Activated CD4-positive, CD25-positive, alpha-beta regulatory T cell (primary cell): ENCODE results near the gene IPP.
"Not testable (repeated sequence)": the region's sequence is repeated elsewhere in the genome, so short reads cannot be mapped to it uniquely, and the experiment has no call there.

Experiments
- DNase-seq, 4 experiments: peaks; one replicate each; lab custom pipeline; 2025; lab: John Stamatoyannopoulos, UW

IPP gene

GRCh38 chr1:45750298-45751038, at the start of gene IPP:
IPP (minus strand) TSS chr1:45750653; CDS start chr1:45746411, 4,242 bp downstream.
- DNase-seq, result peak; percentile 84 to 89 (median 86)

- no peak for DNase-seq
Measured at GRCh38 chr1:45796946-45797345, 46.5 kb upstream of the IPP start.

DNA sequence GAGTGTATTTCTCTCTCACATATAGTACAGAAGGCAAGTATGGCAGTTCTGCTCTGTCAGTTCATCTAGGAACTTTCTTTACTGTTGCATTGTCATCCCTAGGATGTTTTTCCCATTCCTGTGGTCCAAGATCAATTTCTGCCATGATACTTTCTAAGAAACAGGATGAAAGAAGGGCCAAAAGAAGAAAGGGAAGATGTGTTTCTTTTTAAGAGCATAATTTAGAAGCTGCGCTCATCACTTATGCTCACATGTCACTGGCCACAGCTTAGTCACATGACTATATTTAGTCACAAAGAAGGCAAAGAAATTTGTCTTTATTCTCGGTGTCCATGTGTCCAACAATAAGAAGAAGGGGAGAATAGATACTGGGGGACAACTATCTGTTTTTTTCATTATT, 45.9 kb upstream of the IPP start:
- DNase-seq, result no peak

DNA sequence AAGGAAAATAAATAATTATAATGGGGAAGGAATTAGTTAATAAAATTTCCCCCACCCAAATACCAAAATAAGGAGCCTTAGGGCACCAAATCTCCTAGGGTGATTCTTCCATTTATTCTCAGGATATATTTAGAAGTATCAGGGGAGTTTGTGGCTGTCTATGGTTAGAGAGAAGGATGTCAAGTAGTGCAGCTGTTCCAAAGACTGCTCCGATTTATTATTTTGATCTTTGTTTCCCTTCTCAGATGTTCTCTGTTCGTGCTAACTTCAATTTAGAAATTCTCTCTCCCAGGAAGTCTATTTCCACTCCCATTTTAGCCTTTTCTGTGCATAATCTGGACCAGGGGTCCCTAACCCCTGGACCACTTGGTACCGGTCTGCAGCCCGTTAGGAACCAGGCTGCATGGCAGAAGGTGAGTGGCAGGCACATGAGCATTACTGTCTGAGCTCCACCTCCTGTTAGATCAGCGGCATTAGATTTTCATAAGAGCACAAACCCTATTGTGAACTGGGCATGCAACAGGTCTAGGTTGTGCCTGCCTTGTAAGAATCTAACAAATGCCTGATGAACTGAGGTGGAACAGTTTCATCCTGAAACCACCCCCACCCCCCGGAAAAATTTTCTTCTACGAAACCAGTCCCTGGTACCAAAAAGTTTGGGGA, 43.6 kb upstream of the IPP start:
- no peak for DNase-seq

DNA sequence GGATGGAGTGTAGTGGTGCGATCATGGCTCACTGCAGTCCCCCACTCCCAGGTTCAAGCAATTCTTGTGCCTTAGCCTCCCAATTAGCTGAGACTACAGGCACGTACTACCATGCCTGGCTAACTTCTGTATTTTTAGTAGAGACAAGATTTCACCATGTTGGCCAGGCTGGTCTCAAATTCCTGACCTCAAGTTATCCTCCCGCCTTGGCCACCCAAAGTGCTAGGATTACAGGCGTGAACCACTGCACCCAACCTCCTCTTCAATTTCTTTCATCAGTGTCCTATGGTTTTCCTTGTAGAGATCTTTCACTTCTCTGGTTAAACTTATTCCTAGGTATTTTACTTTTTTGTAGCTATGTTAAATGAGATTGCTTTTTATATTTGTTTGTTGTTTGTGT, 42.3 kb upstream of the IPP start:
- no peak for DNase-seq

GRCh38 chr1:45789601-45790000, 39.1 kb upstream of the IPP start:
- DNase-seq, result no peak

GRCh38 chr1:45787905-45788304, 37.5 kb upstream of the IPP start:
- DNase-seq, result no peak

DNA sequence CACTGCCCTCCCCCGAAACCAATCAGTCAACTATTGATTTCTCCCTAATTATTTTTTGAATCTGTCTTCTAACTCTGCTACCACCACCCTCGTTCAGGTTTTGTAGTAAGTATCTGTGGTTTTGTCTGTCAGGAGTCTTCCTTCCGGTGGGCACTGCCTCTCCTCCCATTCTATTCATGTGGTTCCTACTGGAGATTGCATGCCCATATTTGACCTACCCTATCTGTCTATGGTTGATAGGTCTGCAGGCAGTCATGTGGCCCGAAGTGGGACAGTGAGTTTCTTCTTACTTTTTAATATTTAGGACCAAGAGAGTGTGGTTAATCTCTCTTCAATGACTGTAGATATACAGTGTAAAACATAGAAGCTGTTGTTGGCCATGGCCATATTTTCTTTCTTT, 35.1 kb upstream of the IPP start:
- DNase-seq, result no peak

GRCh38 chr1:45775794-45776193, 25.3 kb upstream of the IPP start:
- DNase-seq, result no peak

GRCh38 chr1:45772971-45773370, 22.5 kb upstream of the IPP start:
- no peak for DNase-seq

GRCh38 chr1:45769261-45769932, 18.9 kb upstream of the IPP start:
- DNase-seq, result no peak

DNA sequence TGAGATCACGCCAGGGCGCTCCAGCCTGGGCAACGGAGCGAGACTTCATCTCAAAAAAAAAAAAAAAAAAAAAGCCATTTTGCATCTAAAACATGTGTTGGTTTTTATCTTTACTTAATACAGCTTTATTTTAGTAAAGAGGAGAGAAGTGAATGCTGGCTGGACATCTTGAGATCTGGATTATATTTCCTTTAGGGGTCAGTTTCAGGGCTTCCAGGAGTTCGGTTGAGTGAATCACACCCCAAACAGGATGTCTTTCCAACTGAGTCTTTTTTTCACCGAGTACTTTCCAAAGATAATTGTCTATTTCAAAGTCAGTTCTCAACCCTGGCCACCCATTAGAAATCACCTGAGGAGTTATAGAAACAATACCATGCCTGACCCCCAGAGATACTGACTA, 16.6 kb upstream of the IPP start:
- DNase-seq, result no peak

GRCh38 chr1:45765999-45766792, 15.7 kb upstream of the IPP start:
- no peak for DNase-seq

DNA sequence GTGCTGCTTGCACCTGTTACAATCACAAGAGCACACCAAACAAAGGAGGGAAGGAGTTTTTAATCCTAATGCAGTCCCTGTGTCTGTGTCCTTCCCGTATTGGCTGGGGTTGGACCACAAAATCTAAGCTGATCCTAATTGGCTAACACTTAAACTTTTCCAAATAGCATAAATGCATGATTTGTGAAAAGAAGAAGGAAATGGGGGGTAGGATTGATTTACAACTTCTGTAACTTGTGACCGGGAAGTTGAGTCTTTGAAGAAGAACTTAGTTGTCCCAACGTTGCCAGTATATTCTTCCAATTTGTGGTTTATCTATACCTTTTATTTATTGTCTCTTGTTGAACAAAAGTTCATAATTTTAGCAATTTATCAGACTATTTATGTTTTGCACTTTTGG, 11.8 kb upstream of the IPP start:
- no peak for DNase-seq

- no peak for DNase-seq
Measured at GRCh38 chr1:45755697-45756096, 5.2 kb upstream of the IPP start.

DNA sequence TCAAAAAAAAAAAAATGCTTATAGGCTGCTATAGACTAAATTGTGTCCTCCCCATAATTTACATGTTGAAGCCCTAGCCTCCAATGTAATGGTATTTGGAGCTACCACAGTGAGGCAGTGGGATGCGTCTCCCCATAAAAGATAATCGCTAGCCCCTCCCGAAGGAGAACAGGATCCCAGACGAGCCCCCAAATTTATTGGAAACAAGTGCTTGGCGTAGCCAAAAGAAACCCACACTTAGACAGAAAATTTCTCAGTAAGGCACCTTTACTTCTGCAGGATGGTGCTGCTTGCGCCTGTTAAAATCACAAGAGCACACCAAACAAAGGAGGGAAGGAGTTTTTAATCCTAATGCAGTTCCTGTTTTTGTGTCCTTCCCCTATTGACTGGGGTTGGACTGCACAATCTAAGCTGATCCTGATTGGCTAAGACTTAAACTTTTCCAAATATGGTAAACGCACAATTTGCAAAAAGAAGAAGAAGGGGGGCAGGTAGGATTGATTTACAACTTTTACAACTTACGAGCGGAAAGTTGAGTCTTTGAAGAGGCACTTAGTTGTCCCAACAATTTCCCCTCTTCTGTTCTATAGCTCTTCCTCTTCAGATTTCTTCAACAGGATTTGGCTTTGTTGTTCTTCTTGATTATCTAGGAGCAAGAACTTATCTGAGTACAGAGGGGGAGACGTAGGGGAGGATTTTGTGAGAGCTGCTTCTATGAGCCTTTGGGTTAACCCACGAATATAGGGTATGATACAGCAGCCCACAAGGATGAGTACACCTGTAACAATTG, 3.0 kb upstream of the IPP start:
- no peak for DNase-seq

GRCh38 chr1:45752441-45753052, 2.1 kb upstream of the IPP start:
- no peak for DNase-seq

DNA sequence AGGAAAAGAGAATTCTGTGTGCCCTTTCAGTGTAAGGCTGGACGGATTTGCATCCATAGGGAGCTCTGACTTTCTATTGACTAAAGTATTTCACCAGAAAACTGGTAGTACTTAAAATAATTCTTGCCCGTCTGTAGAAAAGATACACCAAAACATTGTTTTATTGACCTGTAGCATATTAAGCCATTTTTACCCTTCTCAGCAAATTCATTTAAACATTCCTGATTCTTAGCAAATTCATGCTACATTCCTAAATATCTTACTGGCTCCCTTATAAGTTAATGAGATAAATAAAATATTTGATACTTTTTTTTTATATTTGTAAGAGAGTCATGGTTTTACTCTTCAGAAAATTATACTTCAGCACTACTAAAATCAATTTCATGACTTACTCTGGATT, 1.6 kb upstream of the IPP start:
- no peak for DNase-seq

GRCh38 chr1:45751039-45751838, 786 bp upstream of the IPP start:
- not testable (repeated sequence) for DNase-seq

- no peak for DNase-seq
Measured at GRCh38 chr1:45746922-45747321, 3.5 kb downstream of the IPP start.
